ENCODE data around the gene SLC37A1.

DNA sequence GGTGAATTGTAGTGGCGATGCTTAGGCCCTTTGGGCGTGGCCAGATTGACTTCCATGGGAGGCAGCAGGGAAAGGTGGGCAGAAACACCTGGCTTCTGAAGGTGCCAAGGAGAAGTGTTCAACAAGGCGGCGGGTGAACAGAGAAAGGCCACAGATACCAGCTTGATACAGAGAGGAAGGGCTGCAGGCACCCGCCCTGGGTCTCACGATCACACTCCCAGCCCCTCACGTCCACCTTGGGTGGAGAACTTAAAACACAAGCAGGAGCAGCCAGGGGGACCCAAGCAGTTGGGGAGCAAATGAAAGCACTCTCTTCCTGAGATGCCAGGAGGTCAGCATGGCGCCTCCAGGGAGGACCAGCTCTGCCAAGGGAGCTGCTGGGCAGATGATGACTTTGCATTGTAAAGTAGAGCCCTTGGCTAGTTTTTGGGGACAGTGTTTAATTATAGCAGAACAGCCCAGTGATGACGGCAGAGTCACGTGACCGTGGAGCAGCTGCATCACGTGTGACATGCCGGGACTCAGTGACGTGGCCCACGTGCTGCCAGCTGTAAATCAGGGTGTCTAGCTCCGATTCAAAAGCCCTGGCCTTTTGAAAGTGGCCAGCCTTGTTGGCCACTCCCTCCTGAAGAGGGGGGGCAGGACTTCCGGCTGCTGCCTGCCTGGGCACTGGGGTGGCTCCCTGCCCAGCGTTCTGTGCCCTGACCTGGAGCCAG, 19.0 kb downstream of the SLC37A1 start:
- TF ChIP-seq, protein P1, sequence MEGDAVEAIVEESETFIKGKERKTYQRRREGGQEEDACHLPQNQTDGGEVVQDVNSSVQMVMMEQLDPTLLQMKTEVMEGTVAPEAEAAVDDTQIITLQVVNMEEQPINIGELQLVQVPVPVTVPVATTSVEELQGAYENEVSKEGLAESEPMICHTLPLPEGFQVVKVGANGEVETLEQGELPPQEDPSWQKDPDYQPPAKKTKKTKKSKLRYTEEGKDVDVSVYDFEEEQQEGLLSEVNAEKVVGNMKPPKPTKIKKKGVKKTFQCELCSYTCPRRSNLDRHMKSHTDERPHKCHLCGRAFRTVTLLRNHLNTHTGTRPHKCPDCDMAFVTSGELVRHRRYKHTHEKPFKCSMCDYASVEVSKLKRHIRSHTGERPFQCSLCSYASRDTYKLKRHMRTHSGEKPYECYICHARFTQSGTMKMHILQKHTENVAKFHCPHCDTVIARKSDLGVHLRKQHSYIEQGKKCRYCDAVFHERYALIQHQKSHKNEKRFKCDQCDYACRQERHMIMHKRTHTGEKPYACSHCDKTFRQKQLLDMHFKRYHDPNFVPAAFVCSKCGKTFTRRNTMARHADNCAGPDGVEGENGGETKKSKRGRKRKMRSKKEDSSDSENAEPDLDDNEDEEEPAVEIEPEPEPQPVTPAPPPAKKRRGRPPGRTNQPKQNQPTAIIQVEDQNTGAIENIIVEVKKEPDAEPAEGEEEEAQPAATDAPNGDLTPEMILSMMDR (tag by site-specific recombination; IDR thresholded peaks at IDR 0.05), result no peak
- no peak for TF ChIP-seq TRIM28 (IDR thresholded peaks at IDR 0.05; ENCODE audit: borderline replicate concordance, low read length)
- TF ChIP-seq ZBTB8A (tag by site-specific recombination; IDR thresholded peaks at IDR 0.05), result no peak
